GM18858 (cell line): ENCODE data around the gene SLC7A8.
"Not testable (repeated sequence)": the region's sequence is repeated elsewhere in the genome, so short reads cannot be mapped to it uniquely, and the experiment has no call there.

Source experiments
- ATAC-seq: cut with Tn5 transposase; IDR thresholded peaks from one replicate; pipeline ENCODE4 v1.9.1; 2021; ENCODE audit not compliant: unreplicated experiment

SLC7A8 gene

DNA sequence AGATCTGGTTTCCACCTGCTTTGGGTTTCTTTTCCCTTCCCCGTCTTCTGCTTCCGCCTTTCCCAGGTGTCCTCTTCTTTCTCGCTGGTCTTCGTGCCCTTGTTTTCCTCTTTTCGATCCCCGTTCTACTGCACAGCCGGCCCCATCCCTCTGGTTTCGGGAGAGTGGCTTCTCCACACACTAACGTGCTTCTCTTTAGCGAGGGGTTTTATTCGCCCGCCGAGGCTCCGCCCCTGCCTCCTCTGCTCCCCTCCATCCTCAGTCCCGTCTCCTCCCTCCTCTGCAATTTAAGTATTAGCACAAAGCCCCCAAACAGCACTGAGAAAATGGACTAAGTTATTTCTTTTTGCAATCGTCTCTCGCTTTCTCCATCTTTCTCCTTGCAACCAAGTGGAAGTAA, at the start of gene SLC7A8:
Gene SLC7A8 (minus strand): TSS at position 182 of the 400 bp plus-strand sequence. CDS start 746 bp downstream, outside the sequence.
- no peak for ATAC-seq

DNA sequence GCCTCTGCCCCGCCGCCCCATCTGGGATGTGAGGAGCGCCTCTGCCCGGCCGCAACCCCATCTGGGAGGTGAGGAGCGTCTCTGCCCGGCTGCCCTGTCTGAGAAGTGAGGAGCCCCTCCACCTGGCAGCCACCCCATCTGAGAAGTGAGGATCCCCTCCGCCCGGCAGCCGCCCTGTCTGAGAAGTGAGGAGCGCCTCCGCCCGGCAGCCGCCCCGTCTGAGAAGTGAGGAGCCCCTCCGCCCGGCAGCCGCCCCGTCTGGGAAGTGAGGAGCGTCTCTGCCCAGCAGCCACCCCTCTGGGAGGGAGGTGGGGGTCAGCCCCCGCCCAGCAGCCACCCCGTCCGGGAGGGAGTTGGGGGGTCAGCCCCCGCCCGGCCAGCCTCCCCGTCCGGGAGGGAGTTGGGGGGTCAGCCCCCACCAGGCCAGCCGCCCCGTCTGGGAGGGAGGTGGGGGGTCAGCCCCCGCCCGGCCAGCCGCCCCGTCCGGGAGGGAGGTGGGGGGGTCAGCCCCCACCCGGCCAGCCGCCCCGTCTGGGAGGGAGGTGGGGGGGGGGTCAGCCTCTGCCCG, 48.9 kb upstream of the SLC7A8 start:
- ATAC-seq: not testable (repeated sequence)

DNA sequence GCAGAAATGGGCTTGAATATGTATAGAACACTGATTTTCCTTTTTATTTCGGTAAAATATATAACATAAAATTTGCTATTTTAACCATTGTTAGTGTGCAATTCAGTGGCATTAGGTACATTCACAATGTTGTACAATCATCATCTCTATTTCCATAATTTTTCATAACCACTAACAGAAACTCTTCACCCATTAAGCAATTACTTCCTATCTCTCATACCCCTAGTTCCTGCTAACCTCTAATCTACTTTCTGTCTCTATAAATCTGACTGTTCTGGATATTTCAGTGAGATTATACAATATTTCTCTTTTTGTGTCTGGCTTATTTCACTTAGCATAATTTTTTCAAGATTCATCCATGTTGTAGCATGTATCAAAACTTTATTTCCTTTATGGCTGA, 45.4 kb upstream of the SLC7A8 start:
- ATAC-seq: no peak

DNA sequence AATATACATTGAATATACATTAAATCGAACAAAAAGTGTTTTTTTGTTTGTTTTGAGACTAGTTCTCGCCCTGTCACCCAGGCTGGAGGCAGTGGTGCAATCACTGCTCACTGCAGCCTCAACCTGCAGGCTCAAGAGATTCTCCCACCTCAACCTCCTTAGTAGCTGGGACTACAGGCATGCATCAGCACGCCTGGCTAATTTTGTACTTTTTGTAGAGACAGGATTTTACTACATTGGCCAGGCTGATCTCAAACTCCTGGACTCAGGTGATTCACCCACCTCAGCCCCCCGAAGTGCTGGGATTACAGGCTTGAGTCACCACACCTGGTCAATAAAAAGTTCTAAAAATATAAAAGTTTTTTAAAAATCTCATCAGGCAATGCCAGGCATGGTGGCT, 44.1 kb upstream of the SLC7A8 start:
- no peak for ATAC-seq

DNA sequence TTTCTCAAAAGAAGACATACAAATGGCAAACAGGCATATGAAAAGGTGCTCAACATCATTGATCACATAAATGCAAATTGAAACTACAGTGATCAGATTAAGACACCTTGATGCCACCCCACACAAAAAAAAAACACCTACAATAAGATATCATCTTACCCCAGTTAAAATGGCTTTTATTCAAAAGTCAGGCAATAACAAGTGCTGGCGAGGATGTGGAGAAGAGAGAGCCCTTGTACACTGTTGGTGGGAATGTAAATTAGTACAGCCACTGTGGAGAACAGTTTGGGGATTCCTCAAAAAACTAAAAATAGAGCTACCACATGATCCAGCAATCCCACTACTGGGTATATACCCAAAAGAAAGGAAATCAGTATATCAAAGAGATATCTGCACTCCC, 41.5 kb upstream of the SLC7A8 start:
- not testable (repeated sequence) for ATAC-seq

DNA sequence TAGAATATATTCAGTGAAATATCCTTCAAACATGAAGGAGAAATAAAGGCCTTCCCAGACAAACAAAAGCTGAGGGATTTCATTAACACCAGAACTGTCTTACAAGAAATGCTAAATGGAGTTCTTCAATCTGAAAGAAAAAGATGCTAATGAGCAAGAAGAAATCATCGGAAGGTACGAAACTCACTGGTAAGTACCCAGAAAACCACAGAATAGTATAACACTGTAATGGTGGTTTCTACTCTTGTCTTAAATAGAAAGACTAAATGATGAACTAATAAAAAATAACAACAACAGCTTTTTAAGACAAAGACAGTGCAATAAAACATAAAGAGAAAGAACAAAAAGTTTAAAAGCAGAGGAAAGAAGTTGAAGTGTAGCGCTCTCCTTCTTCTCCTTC, 35.6 kb upstream of the SLC7A8 start:
- no peak for ATAC-seq

DNA sequence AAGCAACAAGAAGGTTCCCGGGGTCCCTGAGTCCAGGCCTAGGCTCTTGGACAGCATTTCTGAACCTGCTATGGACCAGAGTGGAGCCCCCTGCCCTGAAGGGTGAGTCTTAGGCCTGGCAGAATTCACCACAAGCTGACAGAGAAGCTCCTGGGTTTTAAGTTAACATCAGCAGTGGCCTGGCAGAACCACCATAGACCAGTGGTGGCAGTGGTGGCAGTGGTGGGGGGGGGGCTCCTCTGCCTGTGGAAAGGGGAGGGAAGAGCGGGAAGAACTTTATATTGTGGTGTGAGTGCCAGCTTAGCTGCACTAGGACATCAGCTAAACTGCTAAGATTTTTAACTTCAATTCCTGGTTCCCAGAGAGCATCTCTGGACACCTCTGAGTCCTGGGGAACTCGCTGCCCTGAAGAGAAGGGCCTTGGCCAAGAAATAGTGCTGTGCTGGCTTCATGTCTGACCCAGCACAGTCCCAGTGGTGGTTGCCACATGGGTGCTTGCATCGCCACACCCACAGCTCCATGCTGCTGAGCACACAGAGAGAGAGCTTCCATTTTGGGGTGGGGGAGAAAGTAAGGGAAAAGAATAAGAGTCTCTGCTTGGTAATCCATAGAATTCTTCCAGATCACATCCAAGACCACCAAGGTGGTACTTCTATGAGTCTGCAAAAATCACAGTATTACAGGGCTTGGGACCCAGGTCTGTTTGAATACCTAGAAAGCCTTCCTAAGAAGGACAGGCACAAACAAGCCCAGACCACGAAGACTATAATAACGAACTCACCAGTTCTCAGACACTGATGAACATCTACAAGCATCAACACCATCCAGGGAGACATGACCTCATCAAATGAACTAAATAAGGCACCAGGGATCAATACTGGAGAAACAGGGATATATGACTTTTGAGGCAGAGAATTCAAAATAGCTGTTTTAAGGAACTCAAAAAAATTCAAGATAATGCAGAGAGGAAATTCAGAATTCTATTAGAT, 33.9 kb upstream of the SLC7A8 start:
- no peak for ATAC-seq

DNA sequence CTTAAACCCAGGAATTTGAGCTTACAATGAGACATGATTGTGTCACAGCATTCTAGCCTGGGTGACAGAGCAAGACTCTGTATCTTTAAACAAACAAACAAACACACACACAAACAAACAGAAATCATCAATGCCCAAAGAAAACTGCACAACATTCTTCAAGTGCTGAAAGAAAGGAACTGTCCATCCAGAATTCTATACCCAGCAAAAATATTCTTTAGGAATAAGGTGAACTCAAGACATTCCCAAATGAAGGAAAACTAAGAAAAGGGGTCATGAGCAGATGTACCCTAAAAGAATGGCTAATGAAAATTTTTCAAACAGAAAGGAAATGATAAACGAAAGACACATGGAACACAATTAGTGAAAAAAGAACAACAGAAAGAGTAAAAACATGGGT, 32.0 kb upstream of the SLC7A8 start:
- ATAC-seq: no peak

DNA sequence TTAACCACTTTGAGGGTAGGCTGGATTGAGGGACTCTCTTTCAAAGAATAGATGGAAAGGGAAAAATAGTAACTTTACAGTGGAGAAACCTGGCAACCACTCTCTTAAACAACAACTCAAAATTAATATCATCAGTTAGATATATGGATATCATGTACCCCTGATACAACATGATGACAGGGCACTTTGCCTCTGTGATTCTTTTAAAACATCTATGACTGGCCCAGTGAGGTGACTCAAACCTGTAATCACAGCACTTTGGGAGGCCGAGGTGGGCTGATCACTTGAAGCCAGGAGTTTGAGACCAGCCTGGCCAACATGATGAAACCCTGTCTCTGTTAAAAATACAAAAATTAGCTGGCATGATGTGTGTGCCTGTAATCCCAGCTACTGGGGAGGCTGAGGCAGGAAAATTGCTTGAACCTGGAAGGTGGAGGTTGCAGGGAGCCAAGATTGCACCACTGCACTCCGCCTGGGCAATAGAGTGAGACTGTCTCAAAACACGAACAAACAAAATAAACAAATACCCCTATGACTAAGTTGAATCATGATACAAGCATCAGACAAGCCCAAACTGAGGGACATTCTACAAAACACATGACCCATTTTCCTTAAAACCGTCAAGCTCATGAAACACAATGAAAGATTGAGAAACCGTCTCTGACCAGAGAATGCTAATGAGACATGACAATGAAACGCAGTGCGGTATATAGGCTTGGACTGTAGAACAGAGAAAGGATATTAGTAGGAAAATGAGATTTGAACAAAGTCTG, 26.4 kb upstream of the SLC7A8 start:
- ATAC-seq: no peak

DNA sequence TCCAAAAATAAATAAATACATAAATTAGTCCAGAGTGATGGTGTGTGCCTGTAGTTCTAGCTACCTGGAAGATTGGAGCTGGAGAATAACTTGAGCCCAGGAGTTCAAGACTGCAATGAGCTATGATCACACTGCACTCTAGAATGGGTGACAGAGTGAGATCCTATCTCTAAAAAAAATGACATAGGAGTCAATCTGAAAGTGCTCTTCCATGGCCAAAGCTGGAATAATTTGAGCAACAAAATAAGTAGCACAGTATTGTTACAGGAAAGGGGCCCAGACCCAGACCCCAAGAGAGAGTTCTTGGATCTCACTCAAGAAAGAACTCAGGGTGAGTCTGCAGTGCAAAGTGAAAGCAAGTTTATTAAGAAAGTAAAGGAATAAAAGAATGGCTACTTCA, 24.9 kb upstream of the SLC7A8 start:
- no peak for ATAC-seq

DNA sequence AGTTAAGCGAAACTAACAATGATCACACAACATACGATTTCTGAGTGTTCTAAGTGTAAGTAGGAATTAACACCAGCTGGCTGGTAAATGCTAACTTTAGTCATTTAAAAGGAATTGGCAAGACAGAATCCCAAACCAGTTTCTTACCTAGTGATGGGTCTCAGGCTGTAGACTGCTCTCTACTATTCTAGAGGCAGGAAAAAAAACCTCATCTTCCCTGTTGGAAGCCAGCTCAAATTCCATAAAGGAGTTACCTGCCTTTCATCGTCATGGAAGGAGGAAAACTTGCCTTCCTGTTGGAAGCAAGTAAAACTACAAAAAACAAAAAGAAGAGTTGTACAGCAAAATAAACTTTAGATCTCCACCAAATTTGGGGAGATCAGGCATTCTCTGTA, 23.7 kb upstream of the SLC7A8 start:
- ATAC-seq: no peak

DNA sequence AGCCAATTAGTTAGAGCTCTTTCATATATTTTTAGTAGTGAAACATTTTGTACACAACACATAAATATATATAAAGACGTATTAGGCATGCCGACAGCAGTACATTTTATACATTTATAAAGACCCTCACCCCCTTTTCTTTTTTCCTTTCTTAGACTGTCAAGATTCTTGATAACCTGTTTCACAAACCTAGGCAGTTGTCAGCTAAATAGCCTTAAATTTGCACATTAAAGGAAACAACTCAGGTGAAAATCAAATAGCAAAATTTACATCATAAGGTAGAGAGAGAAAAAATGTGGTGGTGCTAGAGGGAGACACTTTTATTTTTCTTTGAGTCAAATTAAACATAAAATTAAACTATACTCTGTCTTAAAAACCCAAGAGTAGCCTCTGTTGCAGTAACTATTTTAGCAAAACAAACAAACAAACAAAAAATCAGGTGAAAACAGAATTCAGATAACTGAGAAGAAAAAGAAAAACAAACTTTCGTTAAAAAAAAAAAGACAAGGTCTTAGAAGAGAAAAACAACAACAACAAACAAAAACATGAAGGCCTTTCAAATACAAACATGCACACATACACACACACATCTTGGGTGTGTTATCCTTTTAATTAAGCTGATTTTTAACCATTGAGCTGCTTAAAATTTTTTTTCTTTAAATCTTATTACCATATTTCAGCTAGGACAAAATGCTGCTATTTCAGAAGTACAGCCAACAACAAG, 23.1 kb upstream of the SLC7A8 start:
- no peak for ATAC-seq

DNA sequence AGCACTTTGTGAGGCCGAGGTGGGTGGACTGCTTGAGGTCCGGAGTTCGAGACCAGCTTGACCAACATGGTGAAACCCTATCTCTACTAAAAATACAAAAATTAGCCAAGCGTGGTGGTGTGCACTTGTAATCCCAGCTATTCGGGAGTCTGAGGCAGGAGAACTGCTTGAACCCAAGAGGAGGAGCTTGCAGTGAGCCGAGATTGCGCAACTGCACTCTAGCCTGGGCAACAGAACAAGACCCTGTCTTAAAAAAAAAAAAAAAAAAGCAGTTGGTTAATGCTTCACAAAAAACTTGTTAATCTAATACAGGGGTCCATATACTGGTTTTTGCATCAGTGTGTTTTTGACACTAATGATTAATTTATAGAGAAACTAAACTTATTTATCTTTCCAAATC, 18.5 kb upstream of the SLC7A8 start:
- ATAC-seq: no peak

DNA sequence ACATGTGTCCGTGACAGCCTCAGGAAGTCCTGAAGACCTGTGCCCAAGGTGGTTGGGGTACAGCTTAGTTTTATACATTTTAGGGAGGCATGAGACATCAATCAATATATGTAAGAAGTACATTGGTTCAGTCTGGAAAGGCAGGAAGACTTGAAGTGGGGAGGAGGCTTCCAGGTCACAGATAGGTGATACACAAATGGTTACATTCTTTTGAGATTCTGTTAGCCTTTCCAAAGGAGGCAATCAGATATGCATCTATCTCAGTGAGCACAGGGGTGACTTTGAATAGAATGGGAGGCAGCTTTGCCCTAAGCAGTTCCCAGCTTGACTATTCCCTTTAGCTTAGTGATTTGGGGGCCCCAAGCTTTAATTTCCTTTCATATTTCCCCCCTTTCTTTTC, 15.7 kb upstream of the SLC7A8 start:
- not testable (repeated sequence) for ATAC-seq

DNA sequence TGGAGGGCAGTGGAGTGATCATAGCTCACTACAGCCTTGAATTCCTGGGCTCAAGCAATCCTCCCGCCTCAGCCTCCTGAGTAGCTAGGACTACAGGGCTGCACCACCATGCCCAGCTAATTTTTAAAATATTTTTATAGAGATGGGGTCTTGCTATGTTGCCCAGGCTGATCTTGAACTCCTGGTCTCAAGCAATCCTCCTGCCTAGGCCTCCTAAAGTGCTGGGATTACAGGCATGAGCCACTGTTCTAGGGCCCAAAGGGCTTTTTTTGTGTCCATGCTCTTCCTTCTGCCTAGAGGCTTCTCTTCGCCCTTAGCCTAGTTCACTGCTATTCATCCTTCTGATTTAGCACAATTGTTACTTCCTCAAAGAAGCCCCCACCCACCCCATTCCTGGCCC, 13.0 kb upstream of the SLC7A8 start:
- ATAC-seq: not testable (repeated sequence)

DNA sequence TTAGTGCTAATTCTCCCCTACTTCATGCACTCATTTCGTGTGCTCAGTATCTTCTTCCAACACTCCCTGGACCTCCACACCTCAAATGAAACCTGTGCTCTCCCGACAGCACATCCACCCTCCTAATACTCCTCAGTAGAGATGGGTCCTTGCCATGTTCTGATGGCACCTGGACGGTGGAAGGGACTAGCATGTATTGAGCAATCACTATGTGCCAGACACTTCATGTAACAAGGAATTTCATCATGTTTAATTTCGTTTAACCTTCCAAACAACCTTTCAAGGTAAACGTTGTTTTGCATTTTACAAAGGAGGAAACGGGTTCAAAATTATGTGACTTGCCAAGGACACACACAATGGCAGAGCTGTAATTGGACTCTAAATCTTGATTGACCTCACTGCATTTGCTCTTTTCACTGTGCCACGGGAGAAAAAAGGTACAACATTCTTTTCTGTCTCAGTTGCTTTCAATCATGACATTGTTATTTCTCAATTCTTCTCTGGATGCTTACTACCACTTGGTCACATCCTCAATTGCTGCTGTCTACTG, 12.2 kb upstream of the SLC7A8 start:
- no peak for ATAC-seq

DNA sequence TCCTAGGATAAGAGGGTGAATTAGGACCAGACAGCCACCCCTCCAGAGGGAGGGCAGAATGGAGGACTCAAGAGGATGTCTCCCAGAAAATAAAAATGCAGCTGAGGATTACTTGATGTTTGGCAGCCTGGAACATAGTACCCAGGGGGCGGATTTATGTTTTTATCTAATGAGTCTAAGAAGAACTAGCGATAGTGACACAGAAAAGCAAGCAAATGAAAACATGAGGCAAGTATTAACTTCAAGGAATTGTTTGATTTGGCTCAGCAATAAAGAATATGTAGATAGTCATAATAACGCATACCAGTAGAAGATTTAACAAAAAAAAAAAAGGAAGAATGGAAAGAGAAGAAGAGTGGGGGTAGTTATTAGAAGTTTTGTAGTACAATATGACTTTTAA, 10.0 kb upstream of the SLC7A8 start:
- ATAC-seq: no peak

DNA sequence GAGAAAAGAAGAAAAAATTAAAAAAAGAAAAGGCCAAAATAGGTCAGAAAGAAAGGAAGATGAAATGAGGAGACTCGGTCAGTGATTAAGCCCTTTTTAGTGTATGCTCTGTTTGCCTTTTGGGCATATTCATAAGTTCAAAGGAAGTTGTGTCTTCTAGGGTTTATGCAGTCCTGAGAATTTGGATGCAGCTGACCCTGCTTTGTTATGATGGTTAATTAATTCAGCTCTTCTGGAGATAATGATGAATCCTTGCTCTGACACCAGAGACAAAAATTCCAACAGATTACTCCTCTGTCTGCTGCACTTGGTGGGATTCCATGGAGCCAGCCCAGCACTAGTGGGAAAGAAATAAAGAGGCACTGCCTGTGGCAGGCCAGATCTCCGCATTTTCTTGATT, 4.5 kb upstream of the SLC7A8 start:
- ATAC-seq: no peak

DNA sequence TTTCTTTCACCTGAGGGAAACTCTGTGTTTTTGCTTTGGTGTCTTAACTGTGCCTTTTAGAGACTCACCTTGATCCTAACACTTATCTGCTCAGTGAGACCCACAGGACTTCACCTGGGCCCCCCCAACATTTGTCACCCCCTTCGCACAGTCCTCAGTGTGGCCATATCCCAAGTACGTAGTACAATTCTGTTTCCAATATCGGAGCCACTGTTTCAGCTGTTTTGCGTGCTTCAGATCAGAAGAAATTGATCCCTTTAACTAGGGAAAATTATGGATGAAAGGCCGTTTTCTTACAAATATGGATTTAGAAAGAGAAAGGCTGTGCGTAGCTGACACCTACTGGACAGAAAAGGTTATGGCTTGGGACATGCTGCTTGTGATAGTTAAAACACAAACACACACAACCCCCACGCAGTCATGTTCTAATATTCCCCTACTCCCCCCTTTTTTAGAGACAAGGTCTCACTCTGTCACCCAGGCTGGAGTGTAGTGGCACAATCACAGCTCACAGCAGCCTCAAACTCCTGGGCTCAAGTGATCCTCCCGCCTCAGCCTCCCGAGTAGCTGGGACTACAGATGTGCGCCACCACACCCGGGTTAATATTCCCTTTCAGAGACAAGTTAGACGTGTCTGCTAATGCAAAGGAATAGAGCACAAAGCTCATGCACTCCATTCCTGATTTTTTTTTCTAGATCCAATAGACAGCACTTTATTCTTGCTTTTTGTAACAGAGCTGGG, 3.6 kb upstream of the SLC7A8 start:
- no peak for ATAC-seq

DNA sequence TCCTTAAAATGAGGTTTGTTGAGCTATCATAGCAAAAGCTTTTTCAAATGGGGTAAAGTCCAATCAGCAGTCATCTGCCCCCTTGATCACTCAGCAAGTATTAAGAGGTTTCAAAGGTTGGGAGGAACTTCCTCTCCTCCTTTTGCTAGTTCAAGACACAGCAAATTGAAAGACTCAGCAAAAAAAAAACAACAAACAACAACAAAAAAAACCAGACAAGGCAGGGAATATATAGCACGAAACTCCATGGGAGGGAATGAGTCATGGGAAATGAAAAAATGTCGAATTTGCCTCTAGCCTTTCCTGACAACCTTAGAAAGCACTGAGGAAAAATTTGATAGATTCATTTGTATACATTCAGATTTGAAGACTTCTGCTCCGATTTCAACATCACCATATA, 1.6 kb upstream of the SLC7A8 start:
- no peak for ATAC-seq
